GM10847 (cell line): ENCODE measurements around the gene UNC80.

Experiments
- POLR2A ChIP-seq: IDR thresholded peaks from 2 replicates; pipeline ENCODE4 v1.6.1; 2011; ENCODE audit not compliant: insufficient read length; ENCODE audit errors: extremely low read depth

The UNC80 gene

DNA sequence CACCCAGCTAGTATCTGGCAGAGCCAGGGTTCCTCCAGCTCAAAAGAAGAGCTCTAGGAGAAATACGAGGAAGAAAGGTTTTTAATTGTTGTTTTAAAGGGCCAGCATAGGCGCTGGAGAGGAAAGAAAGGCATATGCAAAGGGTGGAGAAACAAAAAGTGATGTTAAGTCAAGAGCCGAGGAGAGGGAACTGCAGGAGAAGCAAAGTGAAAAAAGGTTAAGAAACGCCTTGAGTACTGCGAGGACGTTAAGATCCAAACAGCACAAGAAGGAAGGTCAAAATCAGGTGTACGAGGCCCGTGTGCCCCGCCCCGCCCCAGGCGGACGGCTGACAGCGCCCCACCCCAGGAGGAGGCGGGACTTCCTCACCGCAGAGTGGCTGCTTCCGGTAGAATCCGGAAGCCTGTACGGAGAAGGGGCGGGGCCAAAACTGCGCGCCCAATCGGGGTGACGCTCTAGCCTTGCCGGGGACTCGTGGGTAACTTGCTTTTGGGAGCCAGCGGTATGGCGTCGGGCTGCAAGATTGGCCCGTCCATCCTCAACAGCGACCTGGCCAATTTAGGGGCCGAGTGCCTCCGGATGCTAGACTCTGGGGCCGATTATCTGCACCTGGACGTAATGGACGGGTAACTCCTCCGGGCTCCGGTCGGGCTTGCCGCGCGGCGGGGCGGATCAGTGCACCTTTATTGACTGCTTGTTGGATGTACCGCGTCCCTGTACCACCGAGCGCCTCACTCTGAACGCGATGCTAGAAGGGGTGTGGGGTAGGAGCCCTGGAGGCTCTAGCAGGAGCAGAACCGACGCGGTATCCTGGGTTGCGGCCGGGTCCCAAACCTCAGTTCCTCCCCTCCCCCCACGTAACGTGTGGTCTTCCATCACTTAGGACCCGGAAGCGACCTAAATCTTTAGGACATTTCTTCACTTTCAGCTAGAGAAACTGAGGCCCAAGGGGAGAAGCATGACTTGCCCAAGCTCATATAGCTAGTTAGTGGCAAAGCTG, 230.8 kb downstream of the UNC80 start, which contains the start of gene RPE:
RPE (plus strand) TSS at position 481 of the 1,000 bp plus-strand sequence; CDS start at position 505, 24 bp downstream.
- peak; percentile 61 for TF ChIP-seq POLR2A

DNA sequence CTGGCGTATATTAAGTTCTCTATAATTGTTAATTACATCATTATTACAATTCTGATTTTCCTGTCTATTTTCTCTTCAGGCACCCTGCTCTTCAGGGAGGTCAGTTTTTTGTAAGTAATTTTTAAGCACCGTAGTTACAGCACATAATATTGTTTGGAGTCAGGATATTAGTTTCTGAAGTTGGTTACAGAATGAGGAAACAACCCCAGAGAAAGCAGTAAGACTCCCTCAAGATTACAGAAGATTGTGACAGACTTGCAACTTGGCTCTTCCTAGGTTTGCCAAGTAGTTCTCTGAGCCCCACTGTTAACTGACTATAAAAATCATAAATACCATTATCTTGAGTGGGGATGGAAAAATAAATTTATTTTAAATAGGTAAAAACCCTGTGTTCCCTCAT, 231.7 kb downstream of the UNC80 start:
- TF ChIP-seq POLR2A = no peak

GRCh38 chr2:210004881-210005280, 233.2 kb downstream of the UNC80 start:
- TF ChIP-seq POLR2A = no peak

DNA sequence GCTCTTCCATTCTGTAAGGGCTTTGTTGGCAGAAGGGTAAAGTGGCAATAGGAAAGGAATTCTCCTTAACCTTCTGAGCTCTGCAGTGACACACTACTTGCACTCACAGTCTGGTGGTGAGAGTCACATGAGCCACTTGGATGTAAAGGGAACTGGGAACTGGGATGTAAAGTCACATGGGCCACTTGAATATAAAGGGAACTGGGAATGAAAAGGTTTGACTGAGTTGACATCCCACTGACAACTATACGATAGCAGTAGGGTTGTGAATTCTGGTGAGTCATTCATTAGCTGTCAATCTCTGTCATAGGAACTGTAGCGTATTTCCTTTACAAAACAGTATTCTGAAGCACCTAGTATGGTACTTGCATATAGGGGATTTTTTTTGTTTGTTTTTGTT, 236.3 kb downstream of the UNC80 start:
- TF ChIP-seq POLR2A = no peak

DNA sequence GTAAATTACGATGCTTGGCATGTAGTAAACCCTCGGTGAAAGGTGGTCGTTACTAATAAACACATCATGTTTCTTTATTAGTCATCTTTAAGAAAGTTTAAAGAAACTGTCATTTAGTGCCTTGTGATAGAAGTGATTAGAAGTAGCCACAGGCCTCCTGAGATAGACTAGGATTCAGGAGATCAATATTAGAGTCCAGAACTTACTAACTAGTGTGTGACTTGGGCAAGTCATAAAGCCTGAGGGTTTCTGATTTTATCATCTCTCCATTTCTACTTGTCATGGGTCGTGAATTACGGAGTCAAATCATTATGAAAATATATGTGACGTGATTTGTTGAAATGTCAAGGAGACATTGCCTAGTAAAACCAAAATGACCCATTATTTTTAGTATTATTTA, 237.5 kb downstream of the UNC80 start:
- no peak for TF ChIP-seq POLR2A

GRCh38 chr2:210009896-210010295, 238.3 kb downstream of the UNC80 start:
- TF ChIP-seq POLR2A = no peak

DNA sequence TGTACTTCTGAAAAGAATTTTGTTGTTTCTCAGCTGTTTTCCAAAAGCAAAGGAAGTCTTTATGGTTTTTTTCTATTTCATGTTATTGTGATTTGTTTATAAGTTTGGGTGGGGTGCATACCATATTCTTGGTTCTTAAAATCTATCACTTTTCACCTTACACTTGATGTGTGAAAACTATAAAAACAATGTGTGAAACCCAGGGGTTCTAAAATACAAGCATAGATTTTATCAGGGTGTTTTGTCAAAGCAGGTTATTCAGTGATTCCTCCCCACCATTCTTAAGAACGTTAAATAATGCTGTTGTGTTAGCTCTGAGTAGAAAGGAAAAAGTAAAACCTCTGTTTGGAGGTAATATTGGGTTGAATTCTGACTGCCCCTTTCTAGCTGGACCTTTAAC, 248.5 kb downstream of the UNC80 start:
- TF ChIP-seq POLR2A = no peak

- no peak for TF ChIP-seq POLR2A
Observed at GRCh38 chr2:210022824-210023223, 251.2 kb downstream of the UNC80 start.

GRCh38 chr2:210027608-210028007, 256.0 kb downstream of the UNC80 start:
- TF ChIP-seq POLR2A = no peak

GRCh38 chr2:210028178-210028577, 256.5 kb downstream of the UNC80 start:
- no peak for TF ChIP-seq POLR2A

- TF ChIP-seq POLR2A = no peak
Observed at GRCh38 chr2:210034087-210034683, 262.6 kb downstream of the UNC80 start.

- TF ChIP-seq POLR2A = no peak
Observed at GRCh38 chr2:210035679-210036078, 264.0 kb downstream of the UNC80 start.

DNA sequence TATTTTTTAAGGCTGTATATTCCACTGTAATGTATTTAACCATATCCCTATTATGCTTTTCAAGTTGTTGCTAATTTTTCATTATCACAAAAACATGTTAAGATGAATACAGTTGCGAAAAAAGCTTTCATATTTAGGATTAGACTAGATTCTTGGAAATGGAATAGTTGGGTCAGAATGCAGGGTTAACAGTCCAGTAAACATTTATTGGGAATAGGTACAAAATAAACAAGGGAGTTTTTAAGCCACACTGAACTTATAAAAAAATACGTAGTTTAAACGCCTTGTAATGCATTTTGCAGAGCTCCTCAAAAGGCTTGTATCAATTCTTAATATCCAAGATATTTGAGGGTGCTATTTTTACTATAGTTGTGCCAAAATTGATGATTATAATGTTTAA, 266.4 kb downstream of the UNC80 start:
- no peak for TF ChIP-seq POLR2A

- TF ChIP-seq POLR2A = no peak
Observed at GRCh38 chr2:210046851-210047500, 275.3 kb downstream of the UNC80 start.
